Vagina (tissue), 2 donors: Measurements from ENCODE around the gene ALG8.

Source experiments
- CTCF ChIP-seq, 3 experiments: fragments of 450-650 bp in 2 of 3; fragments of 200-600 bp in 1 of 3; sonication (generic) in 1 of 3; IDR thresholded peaks; one replicate each; pipeline ENCODE4 v1.5.1; 2017 to 2019; ENCODE audit warnings: antibody characterized with exemption in 3 of 3, mild to moderate bottlenecking in 2 of 3, moderate library complexity in 2 of 3
- POLR2A ChIP-seq, 2 donors: fragments of 450-650 bp; IDR thresholded peaks; one replicate each; pipeline ENCODE4 v1.6.1; 2017; ENCODE audit warnings: antibody characterized with exemption in 2 of 2, mild to moderate bottlenecking in 2 of 2, moderate library complexity in 2 of 2

- TF ChIP-seq CTCF (IDR thresholded peaks at IDR 0.05) (no peak), POLR2A (IDR thresholded peaks at IDR 0.05) (no peak)
Observed at GRCh38 chr11:78170874-78171549, 31.6 kb upstream of the ALG8 start.
